GM19240 (cell line): ENCODE measurements around the gene GRB10.

ENCODE experiments used
- DNase-seq: peaks from one replicate; pipeline ENCODE4 v3.0.0; 2011; ENCODE audit warnings: low spot score; ENCODE audit not compliant: insufficient read length

The GRB10 gene

DNA sequence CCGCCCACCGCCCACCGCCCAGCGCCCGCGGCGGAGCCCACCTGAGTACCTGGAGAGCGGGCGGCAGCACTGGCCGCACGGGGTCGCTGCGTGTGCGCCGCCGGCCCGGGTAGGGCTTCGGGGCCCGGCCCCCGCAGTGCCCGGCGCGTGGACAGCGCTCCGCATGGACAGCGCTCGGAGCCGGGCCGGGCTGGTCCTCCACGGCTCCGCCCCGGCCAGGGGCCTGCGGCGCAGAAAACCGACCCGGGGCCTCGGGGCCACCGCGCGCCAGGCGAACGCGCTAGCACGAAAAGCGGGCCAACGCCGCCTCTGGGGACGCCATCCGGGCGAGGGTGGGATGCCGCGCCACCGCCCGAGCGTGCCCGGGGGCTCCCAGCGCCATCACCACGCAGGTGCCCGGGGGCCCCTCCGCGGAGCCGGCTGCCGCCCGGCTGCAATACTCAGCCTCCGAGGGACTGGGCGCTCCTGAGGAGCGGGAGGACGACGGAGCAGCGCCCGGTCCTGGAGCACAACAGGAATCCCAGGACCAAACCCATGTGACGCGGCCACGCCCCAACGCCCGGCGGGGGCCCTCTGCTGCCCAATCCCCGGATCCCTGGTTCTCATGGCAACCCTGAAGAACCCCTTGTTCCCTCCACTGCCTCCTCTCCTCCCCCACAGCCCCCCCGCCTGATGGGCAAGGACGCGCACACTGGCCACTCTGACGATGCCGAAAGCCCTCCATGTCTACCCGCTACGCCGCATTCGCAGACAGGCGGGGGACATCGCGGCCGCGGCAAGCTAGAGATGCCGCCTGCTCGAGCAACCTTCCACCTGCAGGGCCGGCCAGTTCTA is at the start of gene GRB10:
GRB10 (minus strand) TSS at position 522 of the 834 bp plus-strand sequence. CDS start 50,574 bp downstream, outside the sequence.
- DNase-seq, result no peak

- DNase-seq, result no peak
These were observed 46.1 kb upstream of the GRB10 start for GRCh38 chr7:50828801-50829200.

DNA sequence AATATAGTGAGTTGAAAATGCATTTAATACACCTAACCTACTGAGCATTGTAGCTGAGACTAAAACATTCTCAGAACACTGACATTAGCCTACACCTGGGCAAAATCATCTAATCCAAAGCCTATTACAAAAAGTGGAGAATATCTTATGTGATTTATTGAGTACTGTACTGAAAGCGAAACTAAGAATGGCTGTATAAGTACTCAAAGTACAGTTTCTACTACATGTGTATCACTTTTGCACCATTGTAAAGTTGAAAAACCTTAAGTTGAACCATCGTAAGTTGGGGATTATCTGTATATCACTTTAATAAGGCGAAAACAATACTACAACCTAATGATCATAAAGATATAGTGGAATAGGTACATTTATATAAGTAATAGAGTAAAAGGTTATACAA is 45.4 kb upstream of the GRB10 start:
- DNase-seq, result no peak

DNA sequence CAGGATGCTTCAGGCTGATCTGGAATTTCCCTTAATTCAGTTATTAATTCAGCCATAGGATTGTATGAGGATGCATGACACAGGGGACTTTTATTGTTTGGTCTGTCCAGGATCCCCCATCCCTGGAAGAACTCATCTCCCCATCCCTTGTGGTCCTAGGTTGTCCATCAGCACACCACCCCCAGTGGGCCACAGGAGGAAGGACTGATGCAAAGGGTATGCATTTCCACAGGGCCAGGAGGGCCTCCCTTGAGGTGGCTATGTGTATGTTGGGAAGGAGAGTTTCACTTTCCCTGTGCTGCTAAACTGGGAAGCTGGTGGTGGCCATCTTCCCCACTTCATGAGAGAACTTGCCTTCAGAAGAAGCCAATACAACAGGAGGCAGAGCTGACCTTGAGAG is 44.6 kb upstream of the GRB10 start:
- DNase-seq, result no peak

GRCh38 chr7:50826371-50827172 is 43.9 kb upstream of the GRB10 start:
- DNase-seq, result no peak

- DNase-seq, result no peak
These were observed 42.8 kb upstream of the GRB10 start for GRCh38 chr7:50825465-50825864.

GRCh38 chr7:50824882-50825281 is 42.2 kb upstream of the GRB10 start:
- no peak for DNase-seq

- no peak for DNase-seq
These were observed 40.0 kb upstream of the GRB10 start for GRCh38 chr7:50822706-50823105.

DNA sequence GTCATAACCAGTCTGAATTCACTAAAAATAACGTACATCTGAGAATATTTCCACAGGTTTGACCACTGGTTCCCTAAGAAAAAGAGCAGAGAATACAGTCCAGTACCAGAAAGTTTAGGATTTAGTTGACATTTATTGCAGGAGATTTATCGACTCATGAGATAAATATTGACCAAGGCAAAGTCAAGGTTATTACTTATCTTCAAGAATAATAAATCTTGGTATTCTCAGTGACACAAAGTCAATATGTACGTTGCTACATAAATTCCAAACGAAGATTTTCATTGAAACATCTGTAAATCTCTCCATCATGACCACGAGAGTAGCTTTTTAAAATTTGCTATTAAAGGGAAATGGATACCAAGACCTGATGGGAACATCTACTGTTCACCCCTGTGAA is 39.4 kb upstream of the GRB10 start:
- DNase-seq, result no peak

GRCh38 chr7:50821457-50822008 is 38.8 kb upstream of the GRB10 start:
- DNase-seq, result no peak

- no peak for DNase-seq
These were observed 35.6 kb upstream of the GRB10 start for GRCh38 chr7:50818324-50818723.

GRCh38 chr7:50817561-50817960 is 34.9 kb upstream of the GRB10 start:
- DNase-seq, result no peak

GRCh38 chr7:50815138-50815537 is 32.4 kb upstream of the GRB10 start:
- DNase-seq, result no peak

GRCh38 chr7:50814166-50814565 is 31.5 kb upstream of the GRB10 start:
- DNase-seq, result no peak

GRCh38 chr7:50812841-50813475 is 30.3 kb upstream of the GRB10 start:
- no peak for DNase-seq

DNA sequence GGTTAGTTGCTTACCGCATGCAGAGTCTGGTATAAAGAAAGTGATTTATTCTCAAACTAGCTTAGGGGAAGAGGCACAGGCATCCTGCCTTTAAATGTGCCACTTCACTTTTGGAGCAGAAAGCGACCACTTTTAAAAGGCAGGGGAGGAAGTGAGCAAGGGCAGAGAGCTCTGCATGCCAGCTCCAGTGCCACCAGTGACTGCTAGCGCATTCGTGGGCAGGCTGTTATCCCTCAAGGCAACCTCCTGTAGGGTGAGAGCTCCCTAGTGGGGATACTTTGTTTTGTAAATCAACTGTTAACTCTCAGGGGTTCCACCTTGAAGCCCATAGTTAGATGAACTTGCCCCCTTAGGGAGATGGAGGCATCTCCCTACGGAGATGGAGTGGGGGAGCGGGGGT is 29.4 kb upstream of the GRB10 start:
- no peak for DNase-seq

- no peak for DNase-seq
These were observed 25.7 kb upstream of the GRB10 start for GRCh38 chr7:50808282-50808888.

DNA sequence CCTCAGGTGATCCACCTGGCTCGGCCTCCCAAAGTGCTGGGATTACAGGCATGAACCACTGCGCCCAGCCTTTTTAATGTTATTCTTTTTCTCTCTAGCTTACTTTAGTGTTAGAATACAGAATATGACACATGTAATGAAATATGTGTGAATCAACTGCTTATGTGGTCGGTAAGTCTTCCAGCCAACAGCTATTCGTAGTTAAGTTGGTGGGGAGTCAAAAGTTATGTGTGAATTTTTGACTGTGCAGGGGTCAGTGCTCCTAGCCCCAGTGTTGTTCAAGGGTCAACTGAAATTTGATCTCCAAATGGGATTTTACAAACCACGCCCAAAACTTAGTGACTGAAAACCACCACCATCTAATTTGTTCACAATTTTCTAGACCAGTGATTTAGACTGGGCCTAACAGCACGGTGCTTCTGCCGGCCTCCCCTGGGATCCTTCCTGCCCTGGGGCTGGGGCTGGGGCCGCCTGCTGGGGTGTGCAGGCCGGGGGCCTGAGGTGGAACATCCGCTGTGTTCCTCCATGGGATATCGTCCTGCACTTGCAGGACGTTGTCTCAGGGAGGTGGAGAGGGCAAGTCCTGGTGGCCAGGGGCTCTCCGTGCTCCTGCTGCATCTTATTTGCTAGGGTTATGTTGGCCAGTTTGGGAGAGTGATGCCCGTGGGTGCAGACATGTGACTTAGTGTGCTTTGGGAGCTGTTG is 24.5 kb upstream of the GRB10 start:
- no peak for DNase-seq

DNA sequence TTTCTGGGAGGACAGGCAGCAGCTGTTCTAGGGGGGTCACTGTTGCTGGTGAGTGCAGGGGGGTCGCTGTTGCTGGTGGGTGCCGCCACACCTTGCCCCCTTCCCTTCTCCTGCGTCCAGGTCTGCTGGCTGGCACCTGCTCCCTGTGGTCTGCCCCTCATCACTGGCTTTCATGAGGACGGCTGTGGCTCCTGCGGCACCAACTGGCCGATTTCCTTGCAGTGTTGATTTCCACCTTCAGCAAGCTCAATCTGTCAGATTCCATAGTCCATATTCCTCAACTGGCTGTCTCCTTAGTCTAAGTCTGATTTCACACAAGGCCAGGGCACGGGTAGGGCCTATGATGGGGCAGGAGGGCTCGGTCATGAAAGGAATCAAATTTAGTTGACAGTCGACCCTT is 23.4 kb upstream of the GRB10 start:
- no peak for DNase-seq

GRCh38 chr7:50805447-50806125 is 22.9 kb upstream of the GRB10 start:
- DNase-seq, result no peak
